DOHH2 (cell line): Measurements from ENCODE around the gene CLK3.
"Not testable (repeated sequence)": the region's sequence is repeated elsewhere in the genome, so short reads cannot be mapped to it uniquely, and the experiment has no call there.

Source experiments
- H3F3A ChIP-seq: fragments of 200-600 bp; sonication (generic), shearing (Covaris generic); 2 replicates; pipeline ENCODE4 v1.6.0; 2016; ENCODE audit warnings: antibody characterized with exemption, mild to moderate bottlenecking; ENCODE audit not compliant: control insufficient read depth, insufficient read depth
- H3K27ac ChIP-seq: fragments of 200-600 bp; sonication (generic); 2 replicates; pipeline ENCODE4 v1.5.1; 2014; ENCODE audit warnings: low read depth, mild to moderate bottlenecking, low read length, moderate library complexity
- H3K27me3 ChIP-seq: fragments of 200-600 bp; sonication (generic); 2 replicates; pipeline ENCODE4 v1.6.1; 2014; ENCODE audit warnings: mild to moderate bottlenecking, low read length, mixed read lengths; ENCODE audit not compliant: control insufficient read depth
- H3K36me3 ChIP-seq: fragments of 200-600 bp; sonication (generic); 2 replicates; pipeline ENCODE4 v1.6.1; 2014; ENCODE audit warnings: mild to moderate bottlenecking, low read length, moderate library complexity, mixed read lengths; ENCODE audit not compliant: control insufficient read depth
- H3K4me1 ChIP-seq: fragments of 200-600 bp; sonication (generic); 2 replicates; pipeline ENCODE4 v1.6.1; 2014; ENCODE audit warnings: mild to moderate bottlenecking, low read length, mixed read lengths; ENCODE audit not compliant: control insufficient read depth
- H3K4me2 ChIP-seq: fragments of 200-600 bp; sonication (generic); 2 replicates; pipeline ENCODE4 v1.6.0; 2014; ENCODE audit warnings: mild to moderate bottlenecking, low read length, moderate library complexity
- H3K4me3 ChIP-seq: fragments of 200-600 bp; sonication (generic); 2 replicates; pipeline ENCODE4 v1.5.1; 2014; ENCODE audit warnings: mild to moderate bottlenecking, low read length, mixed read lengths
- H3K79me2 ChIP-seq: fragments of 200-600 bp; sonication (generic); 2 replicates; pipeline ENCODE4 v1.6.1; 2014; ENCODE audit warnings: mild to moderate bottlenecking, low read length, mixed read lengths; ENCODE audit not compliant: control insufficient read depth
- H3K9me2 ChIP-seq: fragments of 200-600 bp; sonication (generic); replicated peaks from 2 replicates; pipeline ENCODE4 v1.6.1; 2014; ENCODE audit warnings: mild to moderate bottlenecking, low read length, mixed read lengths; ENCODE audit not compliant: control insufficient read depth
- H3K9me3 ChIP-seq: fragments of 200-600 bp; sonication (generic); 2 replicates; pipeline ENCODE4 v1.6.1; 2014; ENCODE audit warnings: antibody characterized with exemption, low read length, mixed read lengths; ENCODE audit not compliant: control insufficient read depth, insufficient read depth
- H4K20me1 ChIP-seq: fragments of 200-600 bp; sonication (generic); 2 replicates; pipeline ENCODE4 v1.6.0; 2014; ENCODE audit warnings: low read depth, mild to moderate bottlenecking, antibody characterized with exemption, low read length, moderate library complexity; ENCODE audit not compliant: control insufficient read depth, insufficient read depth
- EZH2phosphoT487 ChIP-seq: fragments of 200-600 bp; sonication (generic); IDR thresholded peaks from 2 replicates; pipeline ENCODE4 v1.6.1; 2017; ENCODE audit warnings: borderline replicate concordance, mild to moderate bottlenecking, antibody characterized with exemption, low read length, moderate library complexity, mixed read lengths
- TF ChIP-seq, protein P1 (sequence below): fragments of 200-600 bp; sonication (generic); IDR thresholded peaks from one replicate; pipeline ENCODE4 v1.5.1; 2014; ENCODE audit warnings: antibody characterized with exemption, mild to moderate bottlenecking, low read depth, low read length; ENCODE audit not compliant: poor library complexity, severe bottlenecking

The CLK3 gene

GRCh38 chr15:74593122-74593521 lies 22.5 kb upstream of the CLK3 start:
- no peaks in the 10 kb centered on the region for H3K36me3 ChIP-seq
- H3K9me2 ChIP-seq: no peaks in the 10 kb centered on the region
- H3K27me3 ChIP-seq: no peaks in the 10 kb centered on the region; the same call in 1 of the 2 replicates
- no peaks in the 10 kb centered on the region for H3K9me3 ChIP-seq
- no peaks in the 10 kb centered on the region for H3F3A ChIP-seq
- no peak overlapping the region for H3K4me3 ChIP-seq
- no peak overlapping the region for H3K27ac ChIP-seq
- no peak overlapping the region for H3K4me2 ChIP-seq
- no peaks in the 10 kb centered on the region for H3K79me2 ChIP-seq
- H3K4me1 ChIP-seq: peaks cover 4% of the 10 kb centered on the region
- TF ChIP-seq, protein P1, sequence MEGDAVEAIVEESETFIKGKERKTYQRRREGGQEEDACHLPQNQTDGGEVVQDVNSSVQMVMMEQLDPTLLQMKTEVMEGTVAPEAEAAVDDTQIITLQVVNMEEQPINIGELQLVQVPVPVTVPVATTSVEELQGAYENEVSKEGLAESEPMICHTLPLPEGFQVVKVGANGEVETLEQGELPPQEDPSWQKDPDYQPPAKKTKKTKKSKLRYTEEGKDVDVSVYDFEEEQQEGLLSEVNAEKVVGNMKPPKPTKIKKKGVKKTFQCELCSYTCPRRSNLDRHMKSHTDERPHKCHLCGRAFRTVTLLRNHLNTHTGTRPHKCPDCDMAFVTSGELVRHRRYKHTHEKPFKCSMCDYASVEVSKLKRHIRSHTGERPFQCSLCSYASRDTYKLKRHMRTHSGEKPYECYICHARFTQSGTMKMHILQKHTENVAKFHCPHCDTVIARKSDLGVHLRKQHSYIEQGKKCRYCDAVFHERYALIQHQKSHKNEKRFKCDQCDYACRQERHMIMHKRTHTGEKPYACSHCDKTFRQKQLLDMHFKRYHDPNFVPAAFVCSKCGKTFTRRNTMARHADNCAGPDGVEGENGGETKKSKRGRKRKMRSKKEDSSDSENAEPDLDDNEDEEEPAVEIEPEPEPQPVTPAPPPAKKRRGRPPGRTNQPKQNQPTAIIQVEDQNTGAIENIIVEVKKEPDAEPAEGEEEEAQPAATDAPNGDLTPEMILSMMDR: no peak
- no peak for TF ChIP-seq EZH2phosphoT487
- no peaks in the 10 kb centered on the region for H4K20me1 ChIP-seq

DNA sequence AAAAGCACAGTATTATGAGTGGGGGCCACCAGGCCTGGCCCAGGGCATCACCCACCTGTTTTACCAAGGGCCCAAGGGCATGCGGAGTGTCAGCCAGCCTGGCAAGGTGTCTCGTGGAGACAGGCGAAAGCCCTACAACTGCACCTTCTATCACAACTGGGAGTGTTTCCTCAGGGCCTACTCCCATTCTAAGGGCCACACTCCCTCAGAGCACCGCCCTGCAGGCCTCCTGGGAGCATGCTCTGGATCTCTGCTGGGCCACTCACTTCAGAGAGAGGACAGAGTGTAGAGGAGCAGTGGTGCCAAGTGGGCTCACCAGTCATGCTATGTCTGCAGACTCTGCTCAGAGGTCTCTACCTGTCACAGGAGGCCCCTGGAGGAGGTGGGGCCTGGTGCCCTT lies 21.2 kb upstream of the CLK3 start:
- Histone ChIP-seq H3K9me3 (no peaks in the 10 kb centered on the region), H3K27ac (no peak overlapping the region), H3K9me2 (no peaks in the 10 kb centered on the region), H3K4me3 (no peak overlapping the region), H3K4me1 (peaks cover 13% of the 10 kb centered on the region), H3K4me2 (no peak overlapping the region), H3K79me2 (no peaks in the 10 kb centered on the region), H3K27me3 (no peaks in the 10 kb centered on the region; the same call in 1 of the 2 replicates), H3K36me3 (no peaks in the 10 kb centered on the region), H4K20me1 (no peaks in the 10 kb centered on the region), H3F3A (no peaks in the 10 kb centered on the region)
- no peak for TF ChIP-seq EZH2phosphoT487
- TF ChIP-seq, protein P1: no peak

DNA sequence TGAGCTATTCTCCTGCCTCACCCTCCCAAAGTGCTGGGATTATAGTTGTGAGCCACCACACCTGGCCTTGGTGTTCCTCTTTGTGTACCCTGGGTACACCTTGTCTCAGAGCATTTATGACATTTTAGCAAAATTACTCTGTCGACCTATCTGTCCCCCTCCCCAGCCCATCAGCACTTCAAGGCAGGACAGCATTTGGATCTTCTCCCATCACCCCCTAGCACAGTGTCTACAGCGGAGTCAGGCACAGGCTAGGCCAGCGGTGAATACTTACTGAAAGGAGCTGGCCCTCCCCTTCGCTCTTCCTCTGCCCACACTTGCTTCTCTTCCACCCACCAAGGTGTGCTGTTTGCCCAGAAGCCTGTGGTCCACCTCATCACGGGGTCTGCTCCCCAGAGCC lies 20.4 kb upstream of the CLK3 start:
- no peaks in the 10 kb centered on the region for H4K20me1 ChIP-seq
- no peak overlapping the region for H3K4me3 ChIP-seq
- H3K27ac ChIP-seq: no peak overlapping the region
- H3K9me3 ChIP-seq: no peaks in the 10 kb centered on the region
- H3K79me2 ChIP-seq: no peaks in the 10 kb centered on the region
- TF ChIP-seq EZH2phosphoT487: no peak
- TF ChIP-seq, protein P1: no peak
- H3K9me2 ChIP-seq: no peaks in the 10 kb centered on the region
- no peaks in the 10 kb centered on the region; the same call in 1 of the 2 replicates for H3K27me3 ChIP-seq
- peaks cover 13% of the 10 kb centered on the region for H3K4me1 ChIP-seq
- H3F3A ChIP-seq: no peaks in the 10 kb centered on the region
- no peaks in the 10 kb centered on the region for H3K36me3 ChIP-seq
- no peak overlapping the region for H3K4me2 ChIP-seq

- H3K36me3 ChIP-seq, H3K9me2 ChIP-seq, H3K4me3 ChIP-seq, H3F3A ChIP-seq, H3K9me3 ChIP-seq, H3K79me2 ChIP-seq, H3K27me3 ChIP-seq, H3K4me2 ChIP-seq, H4K20me1 ChIP-seq, H3K27ac ChIP-seq: not testable (repeated sequence)
- H3K4me1 ChIP-seq: peaks cover 13% of the 10 kb centered on the region
Measured at GRCh38 chr15:74596736-74597135, 18.9 kb upstream of the CLK3 start.

GRCh38 chr15:74597146-74597705 lies 18.4 kb upstream of the CLK3 start:
- not testable (repeated sequence) for H3K27ac ChIP-seq, H3K27me3 ChIP-seq, H3F3A ChIP-seq, H4K20me1 ChIP-seq, H3K9me3 ChIP-seq, H3K4me3 ChIP-seq, H3K4me2 ChIP-seq, H3K9me2 ChIP-seq, H3K79me2 ChIP-seq, H3K36me3 ChIP-seq
- peaks cover 13% of the 10 kb centered on the region for H3K4me1 ChIP-seq
